Measurements from ENCODE around the gene RBPJL.

- TF ChIP-seq CTCF (CRISPR knock-in tag; IDR thresholded peaks at IDR 0.05): peak; percentile 41
- no peak for TF ChIP-seq PREB (CRISPR knock-in tag; IDR thresholded peaks at IDR 0.05)
- no peak for TF ChIP-seq KAT8 (CRISPR knock-in tag; IDR thresholded peaks at IDR 0.05)
- no peak for TF ChIP-seq ZBTB2 (CRISPR knock-in tag; IDR thresholded peaks at IDR 0.05; ENCODE audit: low read depth)
- TF ChIP-seq NR3C1 (CRISPR knock-in tag; IDR thresholded peaks at IDR 0.05): no peak
Observed at GRCh38 chr20:45305262-45305661, 1.4 kb upstream of the RBPJL start.

Measured in HepG2 (cell line).